HFF-Myc (cell line): ENCODE results near the gene CACNA1A.
"Not testable (repeated sequence)": the region's sequence is repeated elsewhere in the genome, so short reads cannot be mapped to it uniquely, and the experiment has no call there.

Source experiments
- DNase-seq: peaks from one replicate; pipeline ENCODE4 v3.0.0-alpha.2; 2011; ENCODE audit warnings: low read depth; ENCODE audit errors: extremely low read depth
- H3K4me3 ChIP-seq: replicated peaks from 2 replicates; pipeline ENCODE4 v1.5.1; 2011; ENCODE audit warnings: low read depth, mild to moderate bottlenecking, control low read depth, low read length
- TF ChIP-seq, protein P1 (sequence below): IDR thresholded peaks from 2 replicates; pipeline ENCODE4 v1.5.1; 2012; ENCODE audit warnings: mild to moderate bottlenecking, low read depth, low read length, control low read depth; ENCODE audit errors: missing control alignments

The CACNA1A gene

DNA sequence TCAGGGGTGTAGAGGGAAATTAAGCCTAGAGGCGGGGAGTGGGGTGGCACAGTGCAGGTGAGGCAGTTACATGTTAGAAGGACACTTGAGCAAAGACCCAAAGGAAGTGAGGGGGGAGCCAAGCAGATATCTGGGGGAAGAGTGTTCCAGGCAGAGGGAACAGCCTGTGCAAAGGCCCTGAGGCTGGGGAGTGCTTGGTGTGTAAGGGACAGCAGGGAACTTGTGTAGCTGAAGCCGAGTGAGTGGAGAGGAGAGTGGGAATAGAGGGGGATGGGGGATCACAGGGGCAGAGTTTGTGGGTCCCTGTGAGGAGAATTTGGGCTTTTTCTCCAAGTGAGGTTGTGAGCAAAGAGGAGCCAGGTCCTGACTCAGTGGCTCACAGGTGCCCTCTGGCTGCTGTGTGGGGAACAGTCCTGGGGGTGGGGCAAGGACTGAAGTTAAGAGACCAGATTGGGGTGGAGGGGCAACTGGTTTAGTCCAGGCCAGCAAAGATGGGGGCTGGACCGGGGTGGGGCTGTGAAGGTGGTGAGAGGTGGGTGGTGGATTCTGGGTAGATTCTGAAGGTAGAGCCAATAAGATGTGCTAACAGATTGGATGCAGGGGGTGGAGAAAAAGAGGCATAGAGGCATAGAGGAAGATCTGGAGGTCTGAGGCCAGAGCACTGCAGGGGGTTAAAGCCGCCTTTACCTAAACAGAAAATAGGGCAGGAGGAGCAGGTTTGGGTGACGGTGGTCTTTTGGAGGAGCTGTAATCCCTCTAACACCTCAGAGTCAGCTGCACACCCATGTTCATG is 75.3 kb downstream of the CACNA1A start:
- peak; percentile 19 for DNase-seq
- H3K4me3 ChIP-seq, result no peak overlapping the region

DNA sequence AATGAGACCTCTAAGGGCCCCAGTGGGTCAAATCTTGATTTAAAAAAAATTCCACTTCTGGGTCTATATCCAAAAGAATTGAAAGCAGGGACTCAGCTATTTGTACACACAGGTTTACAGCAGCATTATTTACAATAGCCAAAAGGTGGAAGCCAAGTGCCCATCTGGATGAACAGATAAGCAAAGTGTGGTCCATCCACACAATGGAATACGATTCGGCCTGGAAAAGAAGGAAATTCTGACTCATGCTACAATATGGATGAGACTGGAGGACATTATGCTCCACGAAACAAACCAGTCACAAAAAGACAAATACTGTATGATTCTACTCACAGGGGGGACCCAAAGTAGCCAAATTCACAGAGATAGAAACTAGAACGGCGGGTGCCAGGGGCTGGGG is 76.7 kb downstream of the CACNA1A start:
- no peak for DNase-seq
- TF ChIP-seq, protein P1, sequence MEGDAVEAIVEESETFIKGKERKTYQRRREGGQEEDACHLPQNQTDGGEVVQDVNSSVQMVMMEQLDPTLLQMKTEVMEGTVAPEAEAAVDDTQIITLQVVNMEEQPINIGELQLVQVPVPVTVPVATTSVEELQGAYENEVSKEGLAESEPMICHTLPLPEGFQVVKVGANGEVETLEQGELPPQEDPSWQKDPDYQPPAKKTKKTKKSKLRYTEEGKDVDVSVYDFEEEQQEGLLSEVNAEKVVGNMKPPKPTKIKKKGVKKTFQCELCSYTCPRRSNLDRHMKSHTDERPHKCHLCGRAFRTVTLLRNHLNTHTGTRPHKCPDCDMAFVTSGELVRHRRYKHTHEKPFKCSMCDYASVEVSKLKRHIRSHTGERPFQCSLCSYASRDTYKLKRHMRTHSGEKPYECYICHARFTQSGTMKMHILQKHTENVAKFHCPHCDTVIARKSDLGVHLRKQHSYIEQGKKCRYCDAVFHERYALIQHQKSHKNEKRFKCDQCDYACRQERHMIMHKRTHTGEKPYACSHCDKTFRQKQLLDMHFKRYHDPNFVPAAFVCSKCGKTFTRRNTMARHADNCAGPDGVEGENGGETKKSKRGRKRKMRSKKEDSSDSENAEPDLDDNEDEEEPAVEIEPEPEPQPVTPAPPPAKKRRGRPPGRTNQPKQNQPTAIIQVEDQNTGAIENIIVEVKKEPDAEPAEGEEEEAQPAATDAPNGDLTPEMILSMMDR, result no peak
- no peak overlapping the region for H3K4me3 ChIP-seq

More for the DNA sequence above, 75.3 kb downstream of the CACNA1A start:
- TF ChIP-seq, protein P1, result peak; percentile 87

DNA sequence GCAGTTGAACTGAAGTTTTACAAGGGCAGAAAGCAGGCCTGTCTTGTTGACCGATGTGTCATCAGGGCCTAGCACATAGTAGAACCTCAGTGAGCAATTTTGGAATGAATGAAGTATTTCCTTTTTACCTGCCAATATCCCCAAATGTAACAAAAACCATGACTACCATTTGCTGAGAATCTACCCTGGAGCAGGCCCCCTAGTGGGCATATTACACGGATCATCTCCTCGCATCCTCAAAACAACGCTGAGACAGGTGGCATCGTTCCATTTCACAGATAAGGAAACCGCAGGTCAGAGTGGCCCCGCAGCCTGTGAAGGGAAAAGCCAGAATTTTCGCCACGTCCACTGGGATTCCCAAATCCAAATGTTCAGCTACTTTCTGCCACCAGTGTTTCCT is 77.9 kb downstream of the CACNA1A start:
- DNase-seq, result peak; percentile 3
- TF ChIP-seq, protein P1, result peak; percentile 76
- no peak overlapping the region for H3K4me3 ChIP-seq

DNA sequence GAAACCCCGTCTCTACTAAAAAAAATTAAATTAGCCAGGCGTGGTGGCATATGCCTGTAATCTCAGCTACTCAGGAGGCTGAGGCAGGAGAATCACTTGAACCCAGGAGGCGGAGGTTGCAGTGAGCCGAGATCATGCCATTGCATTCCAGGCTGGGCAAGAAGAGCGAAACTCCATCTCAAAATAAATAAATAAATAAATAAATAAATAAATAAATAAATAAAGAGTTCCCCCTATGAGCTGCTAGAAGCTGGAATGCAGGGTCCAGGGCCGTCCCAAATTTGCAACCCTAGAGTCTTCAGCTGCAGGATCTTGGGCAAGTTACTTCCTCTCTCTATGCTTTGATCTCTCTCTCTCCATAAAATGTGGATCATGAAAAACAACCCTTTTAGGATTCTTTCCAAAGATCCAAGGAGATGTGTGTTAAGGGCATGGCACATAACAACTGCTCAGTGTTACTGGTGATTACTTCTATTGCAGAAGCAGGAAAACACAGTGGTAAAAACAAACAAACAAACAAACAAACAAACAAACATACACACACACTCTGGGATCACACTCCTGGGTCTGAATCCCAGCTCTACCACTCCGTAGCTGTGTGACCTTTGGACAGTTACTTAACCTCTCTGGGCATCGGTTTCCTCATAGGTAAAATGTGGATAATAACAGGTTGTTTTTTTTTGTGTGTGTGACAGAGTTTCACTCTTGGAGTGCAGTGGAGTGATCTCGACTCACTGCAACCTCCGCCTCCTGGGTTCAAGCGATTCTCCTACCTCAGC is 78.8 kb downstream of the CACNA1A start:
- no peak overlapping the region for H3K4me3 ChIP-seq
- TF ChIP-seq, protein P1, result no peak
- no peak for DNase-seq

DNA sequence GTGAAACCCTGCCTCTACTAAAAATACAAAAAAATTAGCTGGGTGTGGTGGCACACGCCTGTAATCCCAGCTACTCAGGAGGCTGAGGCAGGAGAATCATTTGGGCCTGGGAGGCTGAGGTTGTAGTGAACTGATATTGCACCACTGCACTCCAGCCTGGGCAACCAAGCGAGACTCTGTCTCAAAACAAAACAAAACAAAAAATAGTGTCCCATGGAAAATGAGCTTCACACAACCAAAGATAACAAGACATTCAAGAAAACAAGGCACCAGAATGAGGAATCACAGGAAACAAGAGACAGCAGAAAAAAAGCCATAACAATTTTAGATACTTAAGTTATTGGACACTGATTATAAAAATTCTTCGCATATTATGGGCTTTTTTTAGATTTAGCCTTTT is 80.4 kb downstream of the CACNA1A start:
- DNase-seq, result not testable (repeated sequence)

DNA sequence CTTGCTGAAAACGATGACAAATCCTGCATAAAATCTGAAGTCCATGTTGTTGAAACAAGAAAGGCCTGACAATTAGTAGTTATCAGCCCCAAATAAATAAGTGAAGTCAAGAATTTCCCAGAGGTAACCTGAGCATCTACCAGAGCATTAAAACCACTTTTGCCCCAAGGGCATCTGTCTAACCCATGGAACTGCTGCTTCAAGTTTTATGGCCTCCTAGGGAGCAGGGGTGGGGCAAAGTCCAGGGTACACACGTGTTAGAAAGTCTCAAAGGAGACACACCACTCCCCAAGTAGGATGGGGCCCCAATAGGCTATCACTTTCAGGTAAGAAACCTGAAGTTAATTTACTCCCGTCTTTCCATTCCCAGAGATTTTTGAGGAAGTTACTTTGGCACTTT is 81.1 kb downstream of the CACNA1A start:
- TF ChIP-seq, protein P1, result no peak
- H3K4me3 ChIP-seq, result no peak overlapping the region
- DNase-seq, result no peak

More for the DNA sequence above, 80.4 kb downstream of the CACNA1A start:
- not testable (repeated sequence) for H3K4me3 ChIP-seq

DNA sequence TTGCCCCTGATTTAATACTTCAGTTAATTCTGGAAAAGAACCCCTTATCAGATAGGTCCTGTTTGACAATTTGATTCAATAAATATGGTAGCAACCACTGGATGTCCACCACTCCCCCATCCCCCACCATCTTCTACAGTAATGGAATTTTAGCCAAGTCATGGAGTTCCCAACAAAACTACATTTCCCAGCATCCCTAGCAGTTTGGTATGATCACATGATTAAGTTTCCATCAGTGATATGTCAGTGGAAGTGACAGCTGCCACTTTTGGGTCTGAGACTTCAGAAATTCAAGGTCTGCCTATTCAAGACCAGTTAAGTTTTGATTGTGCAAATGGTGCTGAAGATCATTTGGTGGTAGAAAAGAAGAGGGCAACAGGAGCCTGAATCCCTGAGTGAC is 85.5 kb downstream of the CACNA1A start:
- DNase-seq, result no peak
- TF ChIP-seq, protein P1, result no peak
- H3K4me3 ChIP-seq, result no peak overlapping the region
